GM06990 (cell line): ENCODE measurements around the gene CRABP1.

ENCODE experiments used
- DNase-seq: peaks from one replicate; pipeline ENCODE4 v3.0.0-alpha.2; 2011; ENCODE audit not compliant: insufficient read length; ENCODE audit errors: extremely low read depth
- H3K27me3 ChIP-seq: replicated peaks from 2 replicates; pipeline ENCODE4 v1.6.0; 2011; ENCODE audit warnings: low read length; ENCODE audit not compliant: control insufficient read depth, insufficient read depth
- H3K36me3 ChIP-seq: 2 replicates; pipeline ENCODE4 v1.5.1; 2011; ENCODE audit warnings: low read length; ENCODE audit not compliant: control insufficient read depth, insufficient read depth
- H3K4me3 ChIP-seq: replicated peaks from 2 replicates; pipeline ENCODE4 v1.5.1; 2011; ENCODE audit warnings: low read depth, mild to moderate bottlenecking, control low read depth, low read length
- TF ChIP-seq, protein P1 (sequence below): IDR thresholded peaks from 2 replicates; pipeline ENCODE4 v1.5.1; 2011; ENCODE audit warnings: low read length, control low read depth, mild to moderate bottlenecking, inconsistent platforms; ENCODE audit not compliant: insufficient read depth, poor library complexity, severe bottlenecking

CRABP1 gene

GRCh38 chr15:78301326-78301725, 38.8 kb upstream of the CRABP1 start:
- Histone ChIP-seq H3K27me3 (no peaks in the 10 kb centered on the region), H3K36me3 (no peaks in the 10 kb centered on the region), H3K4me3 (no peak overlapping the region)
- peak; percentile 40 for DNase-seq
- TF ChIP-seq, protein P1, sequence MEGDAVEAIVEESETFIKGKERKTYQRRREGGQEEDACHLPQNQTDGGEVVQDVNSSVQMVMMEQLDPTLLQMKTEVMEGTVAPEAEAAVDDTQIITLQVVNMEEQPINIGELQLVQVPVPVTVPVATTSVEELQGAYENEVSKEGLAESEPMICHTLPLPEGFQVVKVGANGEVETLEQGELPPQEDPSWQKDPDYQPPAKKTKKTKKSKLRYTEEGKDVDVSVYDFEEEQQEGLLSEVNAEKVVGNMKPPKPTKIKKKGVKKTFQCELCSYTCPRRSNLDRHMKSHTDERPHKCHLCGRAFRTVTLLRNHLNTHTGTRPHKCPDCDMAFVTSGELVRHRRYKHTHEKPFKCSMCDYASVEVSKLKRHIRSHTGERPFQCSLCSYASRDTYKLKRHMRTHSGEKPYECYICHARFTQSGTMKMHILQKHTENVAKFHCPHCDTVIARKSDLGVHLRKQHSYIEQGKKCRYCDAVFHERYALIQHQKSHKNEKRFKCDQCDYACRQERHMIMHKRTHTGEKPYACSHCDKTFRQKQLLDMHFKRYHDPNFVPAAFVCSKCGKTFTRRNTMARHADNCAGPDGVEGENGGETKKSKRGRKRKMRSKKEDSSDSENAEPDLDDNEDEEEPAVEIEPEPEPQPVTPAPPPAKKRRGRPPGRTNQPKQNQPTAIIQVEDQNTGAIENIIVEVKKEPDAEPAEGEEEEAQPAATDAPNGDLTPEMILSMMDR, result no peak

GRCh38 chr15:78301828-78302227, 38.3 kb upstream of the CRABP1 start:
- H3K27me3 ChIP-seq, result no peaks in the 10 kb centered on the region
- no peak overlapping the region for H3K4me3 ChIP-seq
- TF ChIP-seq, protein P1, result no peak
- DNase-seq, result no peak
- H3K36me3 ChIP-seq, result no peaks in the 10 kb centered on the region

DNA sequence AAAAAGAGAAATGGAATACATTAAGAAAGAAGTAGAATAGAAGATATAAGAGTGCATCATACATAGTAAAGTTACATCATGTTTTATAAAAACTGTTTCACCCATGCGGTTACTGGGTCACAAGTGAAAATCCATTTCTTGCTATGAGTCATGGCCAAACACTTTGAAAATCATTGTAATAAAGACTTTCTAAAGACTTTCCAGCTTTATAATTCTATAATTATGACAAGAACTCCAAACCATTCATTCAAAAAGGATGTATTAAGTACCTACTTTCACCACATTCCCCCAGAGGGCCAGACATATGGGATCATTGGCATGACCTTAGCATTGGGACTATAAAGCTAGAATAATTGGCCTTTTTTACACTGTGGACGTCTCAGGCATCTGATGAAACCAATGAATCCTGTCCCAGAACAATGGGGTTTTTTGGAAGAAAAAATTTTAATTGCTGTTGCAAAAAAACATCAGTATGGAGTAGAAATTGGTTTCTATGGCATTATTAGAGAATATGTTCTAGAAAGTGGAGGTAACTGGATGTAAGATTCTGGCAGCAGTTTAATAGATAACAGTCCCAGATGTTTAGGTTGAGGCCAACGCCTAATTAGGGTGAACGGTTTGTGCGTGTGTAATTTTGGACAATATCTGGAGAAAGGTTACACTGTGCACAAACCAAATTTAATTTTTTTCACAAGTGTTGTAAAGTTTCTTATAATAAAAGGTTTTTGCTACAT, 37.4 kb upstream of the CRABP1 start:
- TF ChIP-seq, protein P1, result no peak
- Histone ChIP-seq H3K27me3 (no peaks in the 10 kb centered on the region), H3K36me3 (no peaks in the 10 kb centered on the region), H3K4me3 (no peak overlapping the region)
- no peak for DNase-seq

- TF ChIP-seq, protein P1, result no peak
- DNase-seq, result no peak
- H3K27me3 ChIP-seq, result no peaks in the 10 kb centered on the region
- H3K4me3 ChIP-seq, result no peak overlapping the region
- H3K36me3 ChIP-seq, result no peaks in the 10 kb centered on the region
Observed at GRCh38 chr15:78304216-78305066, 35.7 kb upstream of the CRABP1 start.

GRCh38 chr15:78306176-78306774, 33.9 kb upstream of the CRABP1 start:
- no peak for DNase-seq
- TF ChIP-seq, protein P1, result no peak
- H3K36me3 ChIP-seq, result no peaks in the 10 kb centered on the region

More at GRCh38 chr15:78306176-78306774, 33.9 kb upstream of the CRABP1 start:
- Histone ChIP-seq H3K27me3 (no peaks in the 10 kb centered on the region), H3K4me3 (no peak overlapping the region)
